ENCODE data around the gene DNAJC4. TPM values are rescaled to one million over a fixed set of nuclear protein-coding genes. Genes with fewer than 3 reads are reported as not detected.

Gene DNAJC4
- total RNA-seq, 2 experiments from 2014 or later, result 38.0 to 41.3 TPM

DNA sequence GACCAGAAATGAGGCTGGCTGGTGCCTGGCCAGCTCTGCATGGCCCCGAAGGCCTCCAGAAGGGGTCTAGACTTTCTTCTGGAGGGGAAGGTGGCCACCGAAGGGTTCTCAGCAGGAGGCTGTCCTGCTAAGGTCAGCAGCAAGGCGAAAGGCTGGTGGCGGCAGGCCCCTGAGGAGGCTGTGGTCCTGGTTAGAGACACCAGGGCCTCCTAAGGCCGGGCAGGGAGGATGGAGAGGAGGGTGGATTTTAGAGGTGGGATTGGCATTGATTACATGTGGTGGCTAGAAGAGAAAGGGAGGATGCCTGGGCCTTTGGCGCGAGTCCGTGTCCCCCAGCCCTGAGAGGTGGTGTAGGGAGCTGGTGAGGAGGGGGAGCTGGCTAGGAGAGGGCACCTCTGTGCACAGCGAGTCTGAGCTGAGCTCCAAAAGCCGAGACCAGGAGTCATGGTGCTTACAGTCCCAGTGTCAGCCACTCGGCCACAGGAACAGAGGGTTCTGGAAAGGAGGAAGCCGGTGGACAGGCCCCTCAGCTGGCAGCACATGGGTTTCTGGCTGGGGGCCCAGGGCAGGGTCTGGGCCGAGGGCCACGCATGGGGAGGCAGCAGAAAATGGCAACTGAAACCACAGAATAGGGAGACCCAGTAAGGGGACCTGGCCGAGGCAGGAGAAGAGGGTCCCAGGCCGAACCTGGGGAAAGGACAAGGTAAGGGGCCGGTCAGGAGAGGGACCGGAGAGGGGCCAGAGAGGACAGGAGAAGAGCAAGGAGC is 21.4 kb upstream of the DNAJC4 start:
- DNase-seq (no peak), ATAC-seq (no peak)
- Mint-ChIP-seq H3K36me3 (ENCODE audit: low read depth) (peaks cover 74% of the 10 kb centered on the region), H3K4me1 (ENCODE audit: low read depth) (peaks cover 56% of the 10 kb centered on the region), H3K27ac (peak overlapping the region; percentile 94), H3K27me3 (ENCODE audit: low read depth) (no peaks in the 10 kb centered on the region), H3K4me3 (peak overlapping the region; percentile 93), H3K9me3 (ENCODE audit: insufficient read depth) (no peaks in the 10 kb centered on the region)
- CTCF ChIA-PET, result interaction anchor here (1.2 to 6.9 kb wide), 5 partner anchors 17 to 94 kb away, joined by 3 to 165 read pairs (median 4); partner anchors contain the start of genes CATSPERZ, ESRRA, NUDT22 and PLCB3
- POLR2A ChIA-PET, result interaction anchor here (0.9 to 9.2 kb wide), 9 partner anchors 10 to 95 kb away, joined by 4 to 162 read pairs (median 41); partner anchors contain the start of genes BAD, DNAJC4, ESRRA and FKBP2

DNA sequence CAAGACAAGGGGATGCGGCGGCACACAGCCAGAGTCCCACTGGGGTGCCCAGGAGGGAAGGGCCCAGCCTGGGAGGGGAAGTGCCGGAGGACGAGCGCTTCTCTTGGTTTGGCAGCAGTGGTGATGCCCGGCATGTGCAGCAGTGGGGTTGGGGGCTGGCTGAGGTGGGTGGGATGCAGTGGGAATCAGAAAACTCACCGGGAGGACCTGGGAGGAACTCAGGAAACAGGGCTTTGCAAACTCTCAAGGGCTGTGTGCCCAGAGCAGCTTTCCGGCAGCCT is 20.8 kb upstream of the DNAJC4 start:
- ChIA-PET POLR2A (interaction anchor here (0.9 to 9.2 kb wide), 3 partner anchors 10 to 21 kb away, joined by 4 to 162 read pairs (median 54); partner anchors contain the start of gene STIP1), CTCF (interaction anchor here (1.2 to 1.8 kb wide), 2 partner anchors 17 to 42 kb away, joined by 3 to 4 read pairs; partner anchors contain the start of genes NUDT22, PLCB3 and TRPT1)
- Mint-ChIP-seq H3K36me3 (ENCODE audit: low read depth) (peaks cover 73% of the 10 kb centered on the region), H3K4me3 (no peak overlapping the region), H3K27ac (peak overlapping the region; percentile 94), H3K9me3 (ENCODE audit: insufficient read depth) (no peaks in the 10 kb centered on the region), H3K27me3 (ENCODE audit: low read depth) (no peaks in the 10 kb centered on the region), H3K4me1 (ENCODE audit: low read depth) (peaks cover 50% of the 10 kb centered on the region)
- DNase-seq (no peak), ATAC-seq (no peak)

DNA sequence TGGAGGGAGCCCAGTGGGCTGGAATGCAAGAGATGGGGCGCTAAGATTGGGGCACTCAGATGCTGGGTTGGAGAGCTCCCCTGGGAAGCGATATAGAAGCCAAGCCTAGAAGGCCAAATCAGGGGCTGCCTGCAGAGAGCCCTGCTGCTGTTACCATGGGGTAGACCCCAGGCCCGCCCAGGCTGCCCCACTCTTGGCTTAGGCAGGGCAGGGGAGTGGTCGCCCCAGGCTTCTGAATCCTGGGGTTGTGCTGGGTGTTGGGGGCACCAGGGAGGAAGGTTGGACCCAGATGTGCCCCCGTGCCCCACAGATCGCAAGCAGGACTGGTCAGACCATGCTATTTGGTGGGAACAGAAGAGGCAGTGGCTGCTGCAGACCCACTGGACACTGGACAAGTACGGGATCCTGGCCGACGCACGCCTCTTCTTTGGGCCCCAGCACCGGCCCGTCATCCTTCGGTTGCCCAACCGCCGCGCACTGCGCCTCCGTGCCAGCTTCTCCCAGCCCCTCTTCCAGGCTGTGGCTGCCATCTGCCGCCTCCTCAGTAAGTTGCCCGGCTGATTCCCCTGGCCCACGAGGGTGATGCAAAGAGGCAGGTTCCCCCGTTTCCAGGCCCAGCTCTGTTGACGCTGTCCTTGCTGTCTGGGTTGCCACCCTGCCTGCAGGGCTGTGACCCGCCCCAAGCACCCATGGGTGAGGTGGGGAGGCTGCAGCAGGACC is 19.9 kb upstream of the DNAJC4 start:
- POLR2A ChIA-PET, result interaction anchor here (8.1 to 9.2 kb wide), 2 partner anchors 9 to 22 kb away, joined by 54 to 162 read pairs; partner anchors contain the start of gene STIP1
- Mint-ChIP-seq H3K4me3 (no peak overlapping the region), H3K27me3 (ENCODE audit: low read depth) (no peaks in the 10 kb centered on the region), H3K36me3 (ENCODE audit: low read depth) (peaks cover 76% of the 10 kb centered on the region), H3K4me1 (ENCODE audit: low read depth) (peaks cover 50% of the 10 kb centered on the region), H3K27ac (peak overlapping the region; percentile 28), H3K9me3 (ENCODE audit: insufficient read depth) (no peaks in the 10 kb centered on the region)
- CTCF ChIA-PET, result interaction anchor here (1.2 to 1.8 kb wide), 2 partner anchors 16 to 41 kb away, joined by 3 to 4 read pairs; partner anchors contain the start of genes NUDT22, PLCB3 and TRPT1
- ATAC-seq, result no peak
- no peak for DNase-seq

DNA sequence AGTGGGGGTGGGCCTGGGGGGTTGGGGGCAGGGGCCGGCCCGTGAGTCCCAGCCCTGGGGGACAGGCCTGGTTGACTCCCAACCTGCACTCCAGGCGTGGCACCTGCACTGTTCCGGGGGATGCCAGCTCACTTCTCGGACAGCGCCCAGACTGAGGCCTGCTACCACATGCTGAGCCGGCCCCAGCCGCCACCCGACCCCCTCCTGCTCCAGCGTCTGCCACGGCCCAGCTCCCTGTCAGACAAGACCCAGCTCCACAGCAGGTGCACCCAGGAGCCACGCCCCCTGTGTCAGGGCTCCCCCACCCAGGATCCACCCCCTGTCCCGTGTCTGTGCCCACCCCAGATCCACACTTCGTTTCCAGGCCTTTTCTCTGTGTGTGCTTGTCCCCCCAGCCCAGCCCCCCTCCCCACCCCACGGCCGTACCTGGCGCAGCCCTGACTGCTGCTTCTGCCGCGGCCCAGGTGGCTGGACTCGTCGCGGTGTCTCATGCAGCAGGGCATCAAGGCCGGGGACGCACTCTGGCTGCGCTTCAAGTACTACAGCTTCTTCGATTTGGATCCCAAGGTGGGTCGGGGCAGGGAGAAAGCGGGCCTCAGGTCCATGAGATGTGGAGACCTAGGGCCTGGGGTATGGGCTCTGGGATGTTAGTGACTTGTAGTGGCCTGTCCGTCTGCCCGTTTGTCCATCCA is 19.0 kb upstream of the DNAJC4 start:
- H3K27me3 Mint-ChIP-seq (ENCODE audit: low read depth), result no peaks in the 10 kb centered on the region
- peaks cover 41% of the 10 kb centered on the region for H3K4me1 Mint-ChIP-seq (ENCODE audit: low read depth)
- CTCF ChIA-PET, result interaction anchor here (1.2 kb wide), 1 partner anchor 20 kb away, joined by 3 read pairs; no protein-coding TSS in a partner anchor

DNA sequence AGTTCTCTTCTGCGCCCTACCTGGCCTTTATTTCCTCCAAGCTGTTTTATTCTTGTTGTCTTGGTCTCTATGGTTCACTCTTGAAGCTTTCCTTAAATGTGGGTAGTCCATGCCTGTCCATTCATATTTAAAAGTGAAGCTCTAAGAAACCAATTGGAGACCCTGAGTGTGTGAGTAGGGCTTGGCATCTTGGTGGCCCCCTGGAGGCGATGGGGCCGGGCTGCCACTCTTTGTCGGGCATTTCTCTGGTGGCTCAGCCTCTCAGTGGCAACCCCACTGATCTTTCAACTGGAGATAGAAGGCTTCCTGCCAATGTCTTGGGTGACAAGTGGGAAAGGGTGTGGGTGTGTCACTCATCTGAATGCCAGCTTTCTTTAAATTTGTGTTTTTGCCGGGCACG is 13.5 kb upstream of the DNAJC4 start:
- Mint-ChIP-seq H3K9me3 (ENCODE audit: insufficient read depth) (no peaks in the 10 kb centered on the region), H3K4me1 (ENCODE audit: low read depth) (peaks cover 13% of the 10 kb centered on the region), H3K27me3 (ENCODE audit: low read depth) (no peaks in the 10 kb centered on the region), H3K36me3 (ENCODE audit: low read depth) (peaks cover 63% of the 10 kb centered on the region), H3K27ac (no peak overlapping the region), H3K4me3 (no peak overlapping the region)
- ChIA-PET CTCF (interaction anchor here (0.6 to 5.3 kb wide), 6 partner anchors 10 to 513 kb away, joined by 3 to 37 read pairs (median 6); partner anchors contain the start of genes CATSPERZ, FERMT3, NUDT22 and TRPT1), POLR2A (interaction anchor here (0.6 to 6.2 kb wide), 4 partner anchors 9 to 55 kb away, joined by 3 to 54 read pairs (median 7); partner anchors contain the start of genes FERMT3, NUDT22 and TRPT1)
- no peak for DNase-seq
- ATAC-seq, result peak; percentile 46

More for the DNA sequence above, 19.0 kb upstream of the DNAJC4 start:
- Mint-ChIP-seq H3K4me3 (no peak overlapping the region), H3K9me3 (ENCODE audit: insufficient read depth) (no peaks in the 10 kb centered on the region), H3K36me3 (ENCODE audit: low read depth) (peaks cover 69% of the 10 kb centered on the region), H3K27ac (peak overlapping the region; percentile 34)
- DNase-seq (no peak), ATAC-seq (no peak)
- POLR2A ChIA-PET, result interaction anchor here (8.1 to 9.2 kb wide), 2 partner anchors 8 to 23 kb away, joined by 54 to 162 read pairs; partner anchors contain the start of gene STIP1

DNA sequence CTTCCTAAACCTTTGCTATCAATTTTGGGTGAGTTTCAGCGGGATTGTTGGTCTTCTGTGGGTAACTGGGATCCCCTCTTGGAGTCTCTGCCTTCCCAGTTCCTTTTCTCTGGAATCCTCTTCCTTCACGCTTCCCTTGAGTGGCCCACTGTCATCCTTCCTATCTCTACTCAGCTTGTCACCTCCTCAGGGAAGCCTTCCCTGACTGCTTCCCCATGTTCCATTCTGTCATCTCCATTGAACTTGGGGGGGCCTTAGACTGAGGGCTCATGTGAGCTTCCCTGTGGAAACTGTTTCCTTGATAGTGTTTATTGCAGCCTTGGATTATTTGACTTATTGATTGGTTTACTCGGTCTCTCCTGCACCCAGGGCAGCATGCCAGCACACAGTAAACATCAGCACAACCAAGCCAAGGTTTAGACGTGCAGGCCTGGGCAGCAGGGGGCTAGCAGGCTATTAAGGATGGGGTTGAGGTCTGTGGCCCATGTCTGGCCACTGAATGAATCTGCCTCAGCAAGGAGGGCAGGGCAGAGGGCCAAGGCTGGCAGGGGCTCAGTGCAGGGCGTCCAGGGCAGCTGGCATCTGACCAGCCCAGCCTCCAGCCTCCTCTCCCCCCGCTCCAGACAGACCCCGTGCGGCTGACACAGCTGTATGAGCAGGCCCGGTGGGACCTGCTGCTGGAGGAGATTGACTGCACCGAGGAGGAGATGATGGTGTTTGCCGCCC is 11.6 kb upstream of the DNAJC4 start:
- POLR2A ChIA-PET, result interaction anchor here (6.2 kb wide), 1 partner anchor 12 kb away, joined by 54 read pairs; the partner anchor contains the start of gene FERMT3
- no peaks in the 10 kb centered on the region for H3K27me3 Mint-ChIP-seq (ENCODE audit: low read depth)

DNA sequence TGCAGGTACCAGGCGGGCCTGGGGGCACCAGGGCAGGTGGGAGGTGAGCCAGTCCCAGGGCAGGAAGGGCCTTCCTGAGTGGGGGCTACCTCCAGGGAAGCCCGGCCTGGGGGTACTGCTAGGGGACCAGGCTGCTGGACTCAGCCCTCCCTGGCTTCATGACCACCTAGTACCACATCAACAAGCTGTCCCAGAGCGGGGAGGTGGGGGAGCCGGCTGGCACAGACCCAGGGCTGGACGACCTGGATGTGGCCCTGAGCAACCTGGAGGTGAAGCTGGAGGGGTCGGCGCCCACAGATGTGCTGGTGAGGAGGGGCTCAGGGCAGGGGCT is 11.0 kb upstream of the DNAJC4 start:
- CTCF ChIA-PET, result interaction anchor here (1.0 kb wide), 1 partner anchor 15 kb away, joined by 4 read pairs; no protein-coding TSS in a partner anchor
- POLR2A ChIA-PET, result interaction anchor here (6.2 kb wide), 1 partner anchor 12 kb away, joined by 54 read pairs; the partner anchor contains the start of gene FERMT3
- no peaks in the 10 kb centered on the region for H3K27me3 Mint-ChIP-seq (ENCODE audit: low read depth)
- H3K4me3 Mint-ChIP-seq, result no peak overlapping the region
- DNase-seq, result no peak
- ATAC-seq, result no peak
- peaks cover 56% of the 10 kb centered on the region for H3K36me3 Mint-ChIP-seq (ENCODE audit: low read depth)
- peaks cover 7% of the 10 kb centered on the region for H3K4me1 Mint-ChIP-seq (ENCODE audit: low read depth)
- no peaks in the 10 kb centered on the region for H3K9me3 Mint-ChIP-seq (ENCODE audit: insufficient read depth)
- no peak overlapping the region for H3K27ac Mint-ChIP-seq

More for the DNA sequence above, 11.6 kb upstream of the DNAJC4 start:
- H3K27ac Mint-ChIP-seq, result no peak overlapping the region
- DNase-seq, result no peak
- H3K4me1 Mint-ChIP-seq (ENCODE audit: low read depth), result peaks cover 5% of the 10 kb centered on the region
- no peak overlapping the region for H3K4me3 Mint-ChIP-seq
- no peaks in the 10 kb centered on the region for H3K9me3 Mint-ChIP-seq (ENCODE audit: insufficient read depth)
- H3K36me3 Mint-ChIP-seq (ENCODE audit: low read depth), result peaks cover 58% of the 10 kb centered on the region
- ATAC-seq, result no peak
- CTCF ChIA-PET, result interaction anchor here (1.0 to 5.3 kb wide), 2 partner anchors 13 to 14 kb away, joined by 4 to 37 read pairs; partner anchors contain the start of gene FERMT3

DNA sequence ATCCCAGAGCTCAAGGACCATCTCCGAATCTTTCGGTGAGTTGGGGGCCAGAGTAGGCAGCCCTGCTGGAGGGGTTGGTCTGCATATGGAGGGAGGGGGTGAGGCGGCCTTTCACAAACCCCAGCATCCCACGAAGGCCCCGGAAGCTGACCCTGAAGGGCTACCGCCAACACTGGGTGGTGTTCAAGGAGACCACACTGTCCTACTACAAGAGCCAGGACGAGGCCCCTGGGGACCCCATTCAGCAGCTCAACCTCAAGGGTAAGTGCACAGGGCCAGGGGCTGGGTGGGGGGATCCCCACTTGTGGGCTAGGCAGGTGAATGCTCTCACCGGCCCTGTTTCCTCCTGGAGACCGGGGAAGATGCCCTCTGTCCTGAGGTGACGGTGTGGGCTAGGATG is 10.6 kb upstream of the DNAJC4 start:
- Mint-ChIP-seq H3K9me3 (ENCODE audit: insufficient read depth) (no peaks in the 10 kb centered on the region), H3K4me1 (ENCODE audit: low read depth) (peaks cover 11% of the 10 kb centered on the region), H3K4me3 (no peak overlapping the region), H3K27me3 (ENCODE audit: low read depth) (no peaks in the 10 kb centered on the region), H3K27ac (no peak overlapping the region), H3K36me3 (ENCODE audit: low read depth) (peaks cover 52% of the 10 kb centered on the region)
- ChIA-PET CTCF (interaction anchor here (1.0 kb wide), 1 partner anchor 15 kb away, joined by 4 read pairs; no protein-coding TSS in a partner anchor), POLR2A (interaction anchor here (6.2 kb wide), 1 partner anchor 13 kb away, joined by 54 read pairs; the partner anchor contains the start of gene FERMT3)
- no peak for DNase-seq
- no peak for ATAC-seq

DNA sequence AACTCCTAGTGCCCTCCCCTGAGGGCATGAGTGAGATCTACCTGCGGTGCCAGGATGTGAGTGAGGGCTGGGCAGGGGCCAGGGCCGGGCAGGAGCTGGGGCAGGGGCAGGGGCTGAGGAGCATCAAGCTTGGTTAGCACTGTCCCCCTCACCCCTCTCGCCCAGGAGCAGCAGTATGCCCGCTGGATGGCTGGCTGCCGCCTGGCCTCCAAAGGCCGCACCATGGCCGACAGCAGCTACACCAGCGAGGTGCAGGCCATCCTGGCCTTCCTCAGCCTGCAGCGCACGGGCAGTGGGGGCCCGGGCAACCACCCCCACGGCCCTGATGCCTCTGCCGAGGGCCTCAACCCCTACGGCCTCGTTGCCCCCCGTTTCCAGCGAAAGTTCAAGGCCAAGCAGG is 10.1 kb upstream of the DNAJC4 start:
- ChIA-PET CTCF (no interaction called here), POLR2A (interaction anchor here (6.2 kb wide), 1 partner anchor 13 kb away, joined by 54 read pairs; the partner anchor contains the start of gene FERMT3)
- no peak for ATAC-seq
- no peak overlapping the region for H3K27ac Mint-ChIP-seq
- DNase-seq, result no peak
- no peak overlapping the region for H3K4me3 Mint-ChIP-seq
- peaks cover 12% of the 10 kb centered on the region for H3K4me1 Mint-ChIP-seq (ENCODE audit: low read depth)
- no peaks in the 10 kb centered on the region for H3K9me3 Mint-ChIP-seq (ENCODE audit: insufficient read depth)
- H3K36me3 Mint-ChIP-seq (ENCODE audit: low read depth), result peaks cover 47% of the 10 kb centered on the region
- no peaks in the 10 kb centered on the region for H3K27me3 Mint-ChIP-seq (ENCODE audit: low read depth)

DNA sequence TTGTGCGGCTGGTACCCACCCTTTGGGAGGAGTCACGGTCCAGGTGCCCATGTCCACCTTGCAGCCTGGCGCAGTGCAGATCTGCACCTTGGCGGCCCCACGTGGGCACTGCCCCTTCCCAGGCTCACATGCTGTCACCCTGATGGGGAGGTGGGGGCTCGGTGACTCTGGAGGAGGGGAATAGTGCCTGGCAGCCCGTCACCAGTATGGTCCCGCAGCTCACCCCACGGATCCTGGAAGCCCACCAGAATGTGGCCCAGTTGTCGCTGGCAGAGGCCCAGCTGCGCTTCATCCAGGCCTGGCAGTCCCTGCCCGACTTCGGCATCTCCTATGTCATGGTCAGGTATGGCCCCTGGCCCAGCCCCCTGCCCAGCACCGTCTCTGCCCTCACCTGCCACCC is 9.6 kb upstream of the DNAJC4 start:
- Mint-ChIP-seq H3K4me3 (no peak overlapping the region), H3K27ac (no peak overlapping the region), H3K36me3 (ENCODE audit: low read depth) (peaks cover 44% of the 10 kb centered on the region), H3K27me3 (ENCODE audit: low read depth) (no peaks in the 10 kb centered on the region), H3K9me3 (ENCODE audit: insufficient read depth) (no peaks in the 10 kb centered on the region), H3K4me1 (ENCODE audit: low read depth) (peaks cover 13% of the 10 kb centered on the region)
- ChIA-PET CTCF (no interaction called here), POLR2A (interaction anchor here (6.2 kb wide), 1 partner anchor 14 kb away, joined by 54 read pairs; the partner anchor contains the start of gene FERMT3)
- DNase-seq (no peak), ATAC-seq (no peak)

Data from activated CD8-positive, alpha-beta T cell treated with anti-CD3 and anti-CD28 coated beads, Interleukin-2, amount 10 ng/mL, durations not matched to agents 7 days and 5 days (primary cell).